Measurements from ENCODE around the gene UFC1.

Gene UFC1

GRCh38 chr1:161161652-161162051, 7.9 kb downstream of the UFC1 start:
- H3K4me2 ChIP-seq (ENCODE audit: low read length), result no peak overlapping the region
- peaks cover 53% of the 10 kb centered on the region for H3K36me3 ChIP-seq (ENCODE audit: control insufficient read depth, low read length)
- peaks cover 34% of the 10 kb centered on the region for H3K4me1 ChIP-seq (ENCODE audit: control insufficient read depth, low read length)
- no peaks in the 10 kb centered on the region for H3K27me3 ChIP-seq (ENCODE audit: control insufficient read depth, low read length)
- no peaks in the 10 kb centered on the region for H3K9me3 ChIP-seq (ENCODE audit: control insufficient read depth, insufficient read depth, low read length)
- no peak overlapping the region for H3K27ac ChIP-seq (ENCODE audit: low read depth, low read length)
- no peaks in the 10 kb centered on the region for H3K9me2 ChIP-seq (replicated peaks; ENCODE audit: control insufficient read depth, low read length)
- no peak for TF ChIP-seq EZH2phosphoT487 (IDR thresholded peaks at IDR 0.05; ENCODE audit: borderline replicate concordance, low read length)
- TF ChIP-seq, protein P1, sequence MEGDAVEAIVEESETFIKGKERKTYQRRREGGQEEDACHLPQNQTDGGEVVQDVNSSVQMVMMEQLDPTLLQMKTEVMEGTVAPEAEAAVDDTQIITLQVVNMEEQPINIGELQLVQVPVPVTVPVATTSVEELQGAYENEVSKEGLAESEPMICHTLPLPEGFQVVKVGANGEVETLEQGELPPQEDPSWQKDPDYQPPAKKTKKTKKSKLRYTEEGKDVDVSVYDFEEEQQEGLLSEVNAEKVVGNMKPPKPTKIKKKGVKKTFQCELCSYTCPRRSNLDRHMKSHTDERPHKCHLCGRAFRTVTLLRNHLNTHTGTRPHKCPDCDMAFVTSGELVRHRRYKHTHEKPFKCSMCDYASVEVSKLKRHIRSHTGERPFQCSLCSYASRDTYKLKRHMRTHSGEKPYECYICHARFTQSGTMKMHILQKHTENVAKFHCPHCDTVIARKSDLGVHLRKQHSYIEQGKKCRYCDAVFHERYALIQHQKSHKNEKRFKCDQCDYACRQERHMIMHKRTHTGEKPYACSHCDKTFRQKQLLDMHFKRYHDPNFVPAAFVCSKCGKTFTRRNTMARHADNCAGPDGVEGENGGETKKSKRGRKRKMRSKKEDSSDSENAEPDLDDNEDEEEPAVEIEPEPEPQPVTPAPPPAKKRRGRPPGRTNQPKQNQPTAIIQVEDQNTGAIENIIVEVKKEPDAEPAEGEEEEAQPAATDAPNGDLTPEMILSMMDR (IDR thresholded peaks at IDR 0.05; ENCODE audit: low read depth, low read length, poor library complexity, severe bottlenecking), result no peak
- H4K20me1 ChIP-seq (ENCODE audit: control insufficient read depth, insufficient read depth, low read depth, low read length), result no peaks in the 10 kb centered on the region
- H3K4me3 ChIP-seq (ENCODE audit: low read length), result no peak overlapping the region
- H3K79me2 ChIP-seq (ENCODE audit: control insufficient read depth, low read length), result peaks cover 16% of the 10 kb centered on the region
- H3F3A ChIP-seq (ENCODE audit: control insufficient read depth, insufficient read depth), result 0 out of 2 replicates have a peak, but pooled peaks cover 11% of the 10 kb centered on the region

GRCh38 chr1:161162052-161162451, 8.3 kb downstream of the UFC1 start:
- Histone ChIP-seq H3K9me3 (ENCODE audit: control insufficient read depth, insufficient read depth, low read length) (no peaks in the 10 kb centered on the region), H4K20me1 (ENCODE audit: control insufficient read depth, insufficient read depth, low read depth, low read length) (no peaks in the 10 kb centered on the region), H3K27ac (ENCODE audit: low read depth, low read length) (no peak overlapping the region), H3K36me3 (ENCODE audit: control insufficient read depth, low read length) (peaks cover 50% of the 10 kb centered on the region), H3K4me2 (ENCODE audit: low read length) (no peak overlapping the region), H3K9me2 (replicated peaks; ENCODE audit: control insufficient read depth, low read length) (no peaks in the 10 kb centered on the region), H3K4me1 (ENCODE audit: control insufficient read depth, low read length) (peaks cover 36% of the 10 kb centered on the region), H3K4me3 (ENCODE audit: low read length) (no peak overlapping the region), H3F3A (ENCODE audit: control insufficient read depth, insufficient read depth) (0 out of 2 replicates have a peak, but pooled peaks cover 9% of the 10 kb centered on the region), H3K79me2 (ENCODE audit: control insufficient read depth, low read length) (peaks cover 20% of the 10 kb centered on the region), H3K27me3 (ENCODE audit: control insufficient read depth, low read length) (no peaks in the 10 kb centered on the region)
- no peak for TF ChIP-seq EZH2phosphoT487 (IDR thresholded peaks at IDR 0.05; ENCODE audit: borderline replicate concordance, low read length)
- TF ChIP-seq, protein P1 (IDR thresholded peaks at IDR 0.05; ENCODE audit: low read depth, low read length, poor library complexity, severe bottlenecking), result no peak

DNA sequence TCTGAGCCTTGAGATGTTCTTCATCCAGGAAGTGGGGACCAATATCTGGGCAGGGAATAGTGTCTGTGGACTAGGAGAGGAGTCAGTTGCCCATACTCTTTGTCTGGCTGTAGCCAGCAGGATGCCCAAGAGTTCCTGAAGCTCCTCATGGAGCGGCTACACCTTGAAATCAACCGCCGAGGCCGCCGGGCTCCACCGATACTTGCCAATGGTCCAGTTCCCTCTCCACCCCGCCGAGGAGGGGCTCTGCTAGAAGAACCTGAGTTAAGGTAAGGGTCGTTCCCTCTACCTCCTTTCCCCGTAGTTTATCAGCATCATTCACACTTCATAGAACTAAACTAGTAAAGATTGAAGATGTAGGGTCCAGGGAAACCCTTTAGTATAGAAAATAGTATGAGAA, 9.0 kb downstream of the UFC1 start:
- H3K9me3 ChIP-seq (ENCODE audit: control insufficient read depth, insufficient read depth, low read length), result no peaks in the 10 kb centered on the region
- H3K27me3 ChIP-seq (ENCODE audit: control insufficient read depth, low read length), result no peaks in the 10 kb centered on the region
- no peaks in the 10 kb centered on the region for H4K20me1 ChIP-seq (ENCODE audit: control insufficient read depth, insufficient read depth, low read depth, low read length)
- TF ChIP-seq, protein P1 (IDR thresholded peaks at IDR 0.05; ENCODE audit: low read depth, low read length, poor library complexity, severe bottlenecking), result no peak
- TF ChIP-seq EZH2phosphoT487 (IDR thresholded peaks at IDR 0.05; ENCODE audit: borderline replicate concordance, low read length), result no peak
- H3F3A ChIP-seq (ENCODE audit: control insufficient read depth, insufficient read depth), result 0 out of 2 replicates have a peak, but pooled peaks cover 4% of the 10 kb centered on the region
- peaks cover 39% of the 10 kb centered on the region for H3K4me1 ChIP-seq (ENCODE audit: control insufficient read depth, low read length)
- peaks cover 43% of the 10 kb centered on the region for H3K36me3 ChIP-seq (ENCODE audit: control insufficient read depth, low read length)
- peaks cover 22% of the 10 kb centered on the region for H3K79me2 ChIP-seq (ENCODE audit: control insufficient read depth, low read length)
- H3K4me3 ChIP-seq (ENCODE audit: low read length), result no peak overlapping the region
- no peak overlapping the region for H3K4me2 ChIP-seq (ENCODE audit: low read length)
- H3K27ac ChIP-seq (ENCODE audit: low read depth, low read length), result no peak overlapping the region
- no peaks in the 10 kb centered on the region for H3K9me2 ChIP-seq (replicated peaks; ENCODE audit: control insufficient read depth, low read length)

Measured in DOHH2 (cell line).